Measurements from ENCODE around the gene SCAMP2. TPM values are rescaled to one million over a fixed set of nuclear protein-coding genes. Genes with fewer than 3 reads are reported as not detected.

The SCAMP2 gene
- total RNA-seq, 1 experiment from 2014 or later, result 38.0 TPM

DNA sequence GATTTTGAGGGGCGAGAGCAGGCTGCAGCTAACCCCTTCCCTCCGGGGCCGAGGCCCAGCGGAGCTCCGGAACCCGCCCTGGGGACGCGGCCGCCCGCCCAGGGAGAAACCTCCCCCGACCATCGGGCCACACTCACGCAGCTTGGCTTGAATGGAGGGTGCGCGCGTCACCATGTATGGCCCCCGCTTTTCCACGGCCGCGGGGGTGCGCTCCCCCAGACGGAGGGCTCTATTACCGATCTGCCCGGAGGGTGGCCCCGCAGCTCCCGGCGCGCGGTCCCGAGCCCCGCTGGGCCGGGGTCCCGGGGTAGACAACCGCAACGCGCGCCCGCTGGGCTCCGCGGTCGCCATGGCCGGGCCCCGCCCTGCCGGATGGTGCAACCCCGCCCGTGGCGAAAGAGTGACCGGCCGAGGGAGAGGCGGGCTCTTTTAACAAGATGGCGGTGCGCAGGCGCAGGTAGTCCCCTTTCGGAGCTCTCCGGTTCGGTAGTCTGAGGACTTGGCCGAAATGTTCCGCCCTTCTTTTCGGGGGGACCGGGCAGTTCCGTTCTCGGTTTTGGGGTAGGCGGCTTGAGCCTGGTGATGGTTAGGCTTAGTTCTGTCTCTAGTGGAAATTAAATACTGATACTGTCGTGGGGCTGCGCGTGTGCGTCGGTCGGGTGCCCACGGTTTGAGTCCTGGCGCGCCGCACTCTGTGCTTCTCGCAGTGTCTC is 33.4 kb upstream of the SCAMP2 start, which contains the start of gene FAM219B (continued):
- TF ChIP-seq IRF2 (CRISPR knock-in tag; IDR thresholded peaks at IDR 0.05; ENCODE audit: borderline replicate concordance, low read depth) (0 out of 2 replicates have a peak, but pooled peaks have one; percentile 51), ZNF671 (CRISPR knock-in tag; IDR thresholded peaks at IDR 0.05) (no peak), JAZF1 (CRISPR knock-in tag; IDR thresholded peaks at IDR 0.05) (no peak), GABPB1 (CRISPR knock-in tag; IDR thresholded peaks at IDR 0.05) (peak; percentile 93), KAT7 (CRISPR knock-in tag; IDR thresholded peaks at IDR 0.05; ENCODE audit: borderline replicate concordance) (peak; percentile 93; the same call in 1 of the 2 replicates), SP1 (CRISPR knock-in tag; conservative IDR thresholded peaks at IDR 0.05) (peak; percentile 78), CREB1 (CRISPR knock-in tag; IDR thresholded peaks at IDR 0.05) (no peak), NFE2L1 (CRISPR knock-in tag; IDR thresholded peaks at IDR 0.05) (no peak), GTF2I (CRISPR knock-in tag; conservative IDR thresholded peaks at IDR 0.05) (no peak)
- TF ChIP-seq, protein P1, sequence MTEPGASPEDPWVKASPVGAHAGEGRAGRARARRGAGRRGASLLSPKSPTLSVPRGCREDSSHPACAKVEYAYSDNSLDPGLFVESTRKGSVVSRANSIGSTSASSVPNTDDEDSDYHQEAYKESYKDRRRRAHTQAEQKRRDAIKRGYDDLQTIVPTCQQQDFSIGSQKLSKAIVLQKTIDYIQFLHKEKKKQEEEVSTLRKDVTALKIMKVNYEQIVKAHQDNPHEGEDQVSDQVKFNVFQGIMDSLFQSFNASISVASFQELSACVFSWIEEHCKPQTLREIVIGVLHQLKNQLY (CRISPR knock-in tag; IDR thresholded peaks at IDR 0.05), result 0 out of 2 replicates have a peak, but pooled peaks have one; percentile 22
- TF ChIP-seq, protein P2, sequence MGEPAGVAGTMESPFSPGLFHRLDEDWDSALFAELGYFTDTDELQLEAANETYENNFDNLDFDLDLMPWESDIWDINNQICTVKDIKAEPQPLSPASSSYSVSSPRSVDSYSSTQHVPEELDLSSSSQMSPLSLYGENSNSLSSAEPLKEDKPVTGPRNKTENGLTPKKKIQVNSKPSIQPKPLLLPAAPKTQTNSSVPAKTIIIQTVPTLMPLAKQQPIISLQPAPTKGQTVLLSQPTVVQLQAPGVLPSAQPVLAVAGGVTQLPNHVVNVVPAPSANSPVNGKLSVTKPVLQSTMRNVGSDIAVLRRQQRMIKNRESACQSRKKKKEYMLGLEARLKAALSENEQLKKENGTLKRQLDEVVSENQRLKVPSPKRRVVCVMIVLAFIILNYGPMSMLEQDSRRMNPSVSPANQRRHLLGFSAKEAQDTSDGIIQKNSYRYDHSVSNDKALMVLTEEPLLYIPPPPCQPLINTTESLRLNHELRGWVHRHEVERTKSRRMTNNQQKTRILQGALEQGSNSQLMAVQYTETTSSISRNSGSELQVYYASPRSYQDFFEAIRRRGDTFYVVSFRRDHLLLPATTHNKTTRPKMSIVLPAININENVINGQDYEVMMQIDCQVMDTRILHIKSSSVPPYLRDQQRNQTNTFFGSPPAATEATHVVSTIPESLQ (CRISPR knock-in tag; IDR thresholded peaks at IDR 0.05), result no peak
- TF ChIP-seq, protein P3, sequence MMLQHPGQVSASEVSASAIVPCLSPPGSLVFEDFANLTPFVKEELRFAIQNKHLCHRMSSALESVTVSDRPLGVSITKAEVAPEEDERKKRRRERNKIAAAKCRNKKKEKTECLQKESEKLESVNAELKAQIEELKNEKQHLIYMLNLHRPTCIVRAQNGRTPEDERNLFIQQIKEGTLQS (CRISPR knock-in tag; conservative IDR thresholded peaks at IDR 0.05), result no peak

DNA sequence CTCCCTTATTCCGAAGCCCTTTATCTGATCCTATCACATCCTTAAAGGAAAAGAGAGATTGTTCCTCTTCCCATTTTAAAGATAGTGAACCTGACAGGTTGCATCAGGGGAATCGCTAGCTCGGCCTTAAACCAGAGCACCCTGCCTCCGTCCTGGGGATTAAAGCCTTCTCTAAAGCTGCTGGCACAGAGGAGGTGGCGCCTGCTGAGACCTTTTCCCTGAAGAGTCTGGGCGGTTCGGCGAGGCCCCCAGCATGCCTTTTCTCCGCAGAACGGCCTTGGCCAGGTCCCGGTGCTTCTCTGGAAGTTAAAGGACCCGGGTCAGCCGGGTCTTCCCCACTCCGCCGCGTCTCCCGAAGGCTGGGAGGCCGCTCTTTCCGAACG is 32.9 kb upstream of the SCAMP2 start:
- Mint-ChIP-seq H3K27ac (peak overlapping the region; percentile 75), H3K27me3 (ENCODE audit: low read depth) (no peaks in the 10 kb centered on the region), H3K36me3 (peaks cover 52% of the 10 kb centered on the region), H3K4me3 (peak overlapping the region; percentile 94), H3K9me3 (peaks cover 8% of the 10 kb centered on the region), H3K4me1 (peaks cover 15% of the 10 kb centered on the region)
- CTCF ChIA-PET, result interaction anchor here (1.0 to 2.8 kb wide), 14 partner anchors 8 to 285 kb away, joined by 3 to 16 read pairs (median 5); partner anchors contain the start of genes CPLX3 and RPP25
- DNase-seq (ENCODE audit: low spot score), result no peak
- POLR2A ChIA-PET, result interaction anchor here (0.6 to 1.4 kb wide), 7 partner anchors 9 to 146 kb away, joined by 3 to 12 read pairs (median 3); partner anchors contain the start of genes COX5A, RPP25 and ULK3
- peak; percentile 16 for ATAC-seq
- TF ChIP-seq TEAD1 (CRISPR knock-in tag; IDR thresholded peaks at IDR 0.05) (0 out of 2 replicates have a peak, but pooled peaks have one; percentile 2), ZNF232 (CRISPR knock-in tag; IDR thresholded peaks at IDR 0.05) (0 out of 2 replicates have a peak, but pooled peaks have one; percentile 3), ESRRA (CRISPR knock-in tag; IDR thresholded peaks at IDR 0.05; ENCODE audit: borderline replicate concordance) (no peak)

DNA sequence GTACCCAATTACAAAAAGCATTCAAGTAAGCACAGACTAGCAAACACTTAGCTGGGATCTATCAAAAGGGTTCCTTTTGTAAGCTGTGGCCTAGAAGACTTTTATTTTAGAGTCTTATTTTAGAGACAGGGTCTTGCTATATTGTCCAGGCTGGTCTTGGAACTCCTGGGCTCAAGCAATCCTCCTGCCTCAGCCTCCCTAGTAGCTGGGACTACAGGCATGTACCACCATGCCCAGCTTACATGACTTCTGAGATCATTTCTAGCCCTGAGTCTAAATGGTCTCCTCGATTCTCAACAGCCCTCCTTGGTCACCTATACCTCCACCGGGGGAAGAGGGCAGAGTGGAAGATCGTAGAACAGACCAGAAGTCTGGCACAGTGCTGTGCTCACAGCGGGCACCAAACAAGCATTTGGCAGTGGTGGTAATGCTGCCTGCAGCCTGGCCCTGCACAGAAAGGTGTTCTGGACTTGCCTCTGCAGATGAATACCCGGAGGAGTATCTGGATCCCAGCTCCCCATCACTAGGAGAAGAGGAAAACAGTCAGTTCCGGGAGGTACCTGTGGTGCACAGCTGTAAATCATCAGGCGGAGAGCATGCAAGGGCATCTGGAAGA is 31.1 kb upstream of the SCAMP2 start:
- DNase-seq (ENCODE audit: low spot score) (no peak), ATAC-seq (no peak)
- H3K4me1 Mint-ChIP-seq, result peaks cover 15% of the 10 kb centered on the region
- no peak overlapping the region for H3K27ac Mint-ChIP-seq
- peak overlapping the region; percentile 94 for H3K4me3 Mint-ChIP-seq
- H3K36me3 Mint-ChIP-seq, result peaks cover 52% of the 10 kb centered on the region
- TF ChIP-seq, protein P4, sequence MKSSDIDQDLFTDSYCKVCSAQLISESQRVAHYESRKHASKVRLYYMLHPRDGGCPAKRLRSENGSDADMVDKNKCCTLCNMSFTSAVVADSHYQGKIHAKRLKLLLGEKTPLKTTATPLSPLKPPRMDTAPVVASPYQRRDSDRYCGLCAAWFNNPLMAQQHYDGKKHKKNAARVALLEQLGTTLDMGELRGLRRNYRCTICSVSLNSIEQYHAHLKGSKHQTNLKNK (CRISPR knock-in tag; IDR thresholded peaks at IDR 0.05), result no peak
- TF ChIP-seq TCF7 (CRISPR knock-in tag; IDR thresholded peaks at IDR 0.05; ENCODE audit: low read depth), result no peak
- peak; percentile 64 for TF ChIP-seq ZNF121 (CRISPR knock-in tag; IDR thresholded peaks at IDR 0.05)
- TF ChIP-seq, protein P5, sequence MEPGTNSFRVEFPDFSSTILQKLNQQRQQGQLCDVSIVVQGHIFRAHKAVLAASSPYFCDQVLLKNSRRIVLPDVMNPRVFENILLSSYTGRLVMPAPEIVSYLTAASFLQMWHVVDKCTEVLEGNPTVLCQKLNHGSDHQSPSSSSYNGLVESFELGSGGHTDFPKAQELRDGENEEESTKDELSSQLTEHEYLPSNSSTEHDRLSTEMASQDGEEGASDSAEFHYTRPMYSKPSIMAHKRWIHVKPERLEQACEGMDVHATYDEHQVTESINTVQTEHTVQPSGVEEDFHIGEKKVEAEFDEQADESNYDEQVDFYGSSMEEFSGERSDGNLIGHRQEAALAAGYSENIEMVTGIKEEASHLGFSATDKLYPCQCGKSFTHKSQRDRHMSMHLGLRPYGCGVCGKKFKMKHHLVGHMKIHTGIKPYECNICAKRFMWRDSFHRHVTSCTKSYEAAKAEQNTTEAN (CRISPR knock-in tag; IDR thresholded peaks at IDR 0.05), result no peak
- no peak for TF ChIP-seq CBFB (CRISPR knock-in tag; IDR thresholded peaks at IDR 0.05; ENCODE audit: low read depth)
- TF ChIP-seq, protein P6, sequence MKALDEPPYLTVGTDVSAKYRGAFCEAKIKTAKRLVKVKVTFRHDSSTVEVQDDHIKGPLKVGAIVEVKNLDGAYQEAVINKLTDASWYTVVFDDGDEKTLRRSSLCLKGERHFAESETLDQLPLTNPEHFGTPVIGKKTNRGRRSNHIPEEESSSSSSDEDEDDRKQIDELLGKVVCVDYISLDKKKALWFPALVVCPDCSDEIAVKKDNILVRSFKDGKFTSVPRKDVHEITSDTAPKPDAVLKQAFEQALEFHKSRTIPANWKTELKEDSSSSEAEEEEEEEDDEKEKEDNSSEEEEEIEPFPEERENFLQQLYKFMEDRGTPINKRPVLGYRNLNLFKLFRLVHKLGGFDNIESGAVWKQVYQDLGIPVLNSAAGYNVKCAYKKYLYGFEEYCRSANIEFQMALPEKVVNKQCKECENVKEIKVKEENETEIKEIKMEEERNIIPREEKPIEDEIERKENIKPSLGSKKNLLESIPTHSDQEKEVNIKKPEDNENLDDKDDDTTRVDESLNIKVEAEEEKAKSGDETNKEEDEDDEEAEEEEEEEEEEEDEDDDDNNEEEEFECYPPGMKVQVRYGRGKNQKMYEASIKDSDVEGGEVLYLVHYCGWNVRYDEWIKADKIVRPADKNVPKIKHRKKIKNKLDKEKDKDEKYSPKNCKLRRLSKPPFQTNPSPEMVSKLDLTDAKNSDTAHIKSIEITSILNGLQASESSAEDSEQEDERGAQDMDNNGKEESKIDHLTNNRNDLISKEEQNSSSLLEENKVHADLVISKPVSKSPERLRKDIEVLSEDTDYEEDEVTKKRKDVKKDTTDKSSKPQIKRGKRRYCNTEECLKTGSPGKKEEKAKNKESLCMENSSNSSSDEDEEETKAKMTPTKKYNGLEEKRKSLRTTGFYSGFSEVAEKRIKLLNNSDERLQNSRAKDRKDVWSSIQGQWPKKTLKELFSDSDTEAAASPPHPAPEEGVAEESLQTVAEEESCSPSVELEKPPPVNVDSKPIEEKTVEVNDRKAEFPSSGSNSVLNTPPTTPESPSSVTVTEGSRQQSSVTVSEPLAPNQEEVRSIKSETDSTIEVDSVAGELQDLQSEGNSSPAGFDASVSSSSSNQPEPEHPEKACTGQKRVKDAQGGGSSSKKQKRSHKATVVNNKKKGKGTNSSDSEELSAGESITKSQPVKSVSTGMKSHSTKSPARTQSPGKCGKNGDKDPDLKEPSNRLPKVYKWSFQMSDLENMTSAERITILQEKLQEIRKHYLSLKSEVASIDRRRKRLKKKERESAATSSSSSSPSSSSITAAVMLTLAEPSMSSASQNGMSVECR (CRISPR knock-in tag; IDR thresholded peaks at IDR 0.05; ENCODE audit: borderline replicate concordance), result no peak
- peaks cover 8% of the 10 kb centered on the region for H3K9me3 Mint-ChIP-seq
- CTCF ChIA-PET, result interaction anchor here (4.1 kb wide), 1 partner anchor 135 kb away, joined by 50 read pairs; no protein-coding TSS in a partner anchor
- no peaks in the 10 kb centered on the region for H3K27me3 Mint-ChIP-seq (ENCODE audit: low read depth)
- POLR2A ChIA-PET, result no interaction called here

All from WTC11 (cell line).